Measurements from ENCODE around the gene RTKN.

GRCh38 chr2:74417197-74417596 is 24.5 kb downstream of the RTKN start:
- TF ChIP-seq, protein P1, sequence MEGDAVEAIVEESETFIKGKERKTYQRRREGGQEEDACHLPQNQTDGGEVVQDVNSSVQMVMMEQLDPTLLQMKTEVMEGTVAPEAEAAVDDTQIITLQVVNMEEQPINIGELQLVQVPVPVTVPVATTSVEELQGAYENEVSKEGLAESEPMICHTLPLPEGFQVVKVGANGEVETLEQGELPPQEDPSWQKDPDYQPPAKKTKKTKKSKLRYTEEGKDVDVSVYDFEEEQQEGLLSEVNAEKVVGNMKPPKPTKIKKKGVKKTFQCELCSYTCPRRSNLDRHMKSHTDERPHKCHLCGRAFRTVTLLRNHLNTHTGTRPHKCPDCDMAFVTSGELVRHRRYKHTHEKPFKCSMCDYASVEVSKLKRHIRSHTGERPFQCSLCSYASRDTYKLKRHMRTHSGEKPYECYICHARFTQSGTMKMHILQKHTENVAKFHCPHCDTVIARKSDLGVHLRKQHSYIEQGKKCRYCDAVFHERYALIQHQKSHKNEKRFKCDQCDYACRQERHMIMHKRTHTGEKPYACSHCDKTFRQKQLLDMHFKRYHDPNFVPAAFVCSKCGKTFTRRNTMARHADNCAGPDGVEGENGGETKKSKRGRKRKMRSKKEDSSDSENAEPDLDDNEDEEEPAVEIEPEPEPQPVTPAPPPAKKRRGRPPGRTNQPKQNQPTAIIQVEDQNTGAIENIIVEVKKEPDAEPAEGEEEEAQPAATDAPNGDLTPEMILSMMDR (IDR thresholded peaks at IDR 0.05 in 4 of 5, conservative IDR thresholded peaks at IDR 0.05 in 1 of 5), result no peak
- no peak for TF ChIP-seq POLR2A (IDR thresholded peaks at IDR 0.05)
